Subcutaneous adipose tissue (tissue), 4 donors: ENCODE results near the gene PEPD. TPM values are rescaled to one million over a fixed set of nuclear protein-coding genes. Genes with fewer than 3 reads are reported as not detected.

ENCODE experiments used
- CTCF ChIP-seq: fragments of 450-650 bp; IDR thresholded peaks from one replicate; pipeline ENCODE4 v1.5.1; 2016; ENCODE audit warnings: low read depth, mild to moderate bottlenecking, control low read depth, antibody characterized with exemption, moderate library complexity
- total RNA-seq, 4 donors: library from RNA; depleted of rRNA; stranded (reverse); fragments of >200 nt; gene quantifications; one replicate each; pipeline ENCODE4 v1.1.0, GENCODE V29; 2016

PEPD gene
- total RNA-seq, 4 donors from 2014 or later = 71.3 to 110 (median 92.6) TPM

- TF ChIP-seq CTCF = no peak
Measured at GRCh38 chr19:33390101-33390907, 131.3 kb downstream of the PEPD start.

GRCh38 chr19:33389421-33390100, 132.0 kb downstream of the PEPD start:
- no peak for TF ChIP-seq CTCF

DNA sequence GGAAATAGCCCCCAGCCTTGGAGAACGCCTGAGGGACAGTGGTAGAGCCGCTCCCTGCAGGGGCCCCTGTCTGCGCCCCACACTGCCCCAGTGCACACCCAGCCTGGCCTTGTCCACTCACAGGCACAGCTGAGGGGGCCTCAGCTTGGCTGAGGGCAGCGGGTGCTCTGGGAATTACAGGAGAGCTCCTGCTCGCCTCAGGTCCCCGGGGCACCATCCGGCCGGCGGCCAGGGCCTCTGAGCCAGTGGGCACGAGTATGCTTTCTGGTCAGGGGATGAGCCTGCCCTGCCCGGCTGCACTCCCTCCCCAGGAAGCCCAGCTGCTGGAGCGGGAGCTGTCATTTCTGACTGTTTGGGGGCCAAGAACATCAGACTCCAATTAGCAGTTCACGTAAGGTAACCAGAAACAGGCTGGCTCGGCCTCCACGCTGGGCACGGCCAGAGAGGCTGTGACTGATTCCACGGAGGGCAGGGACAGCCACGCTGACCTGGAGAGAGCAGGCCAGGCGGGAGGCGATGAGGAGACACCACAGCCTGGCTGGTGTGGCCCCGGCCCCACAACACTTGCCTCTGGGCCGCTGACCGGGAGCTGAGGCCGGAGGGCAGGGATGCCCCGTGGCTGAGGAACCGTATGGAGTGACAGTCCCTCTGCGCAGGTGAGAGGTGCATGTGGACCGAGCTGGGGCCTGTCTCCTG, 132.7 kb downstream of the PEPD start:
- no peak for TF ChIP-seq CTCF

DNA sequence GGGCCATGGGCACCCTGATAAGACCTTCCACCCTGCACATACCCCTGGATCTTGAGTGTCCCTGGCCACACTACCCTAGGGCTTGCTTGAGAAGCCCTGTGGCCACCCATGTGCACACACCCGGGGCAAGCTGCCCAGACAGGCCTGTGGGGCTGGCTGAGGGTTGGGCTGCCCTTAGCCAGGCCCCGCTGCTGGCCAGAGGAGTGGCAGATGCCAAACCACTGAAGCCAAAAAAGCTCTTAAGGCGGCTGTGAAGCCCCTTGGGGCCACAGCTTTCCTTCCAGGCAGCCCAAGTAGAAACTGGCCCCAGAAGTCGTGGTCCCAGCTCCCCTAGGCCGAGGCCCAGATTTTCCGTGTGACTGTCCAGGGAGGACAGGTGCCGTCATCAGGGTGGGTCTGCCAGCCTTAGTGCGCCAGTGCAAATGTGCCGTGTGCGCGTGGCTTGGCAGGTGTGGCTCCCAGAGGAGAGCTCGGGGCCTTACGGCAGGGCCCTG, 133.3 kb downstream of the PEPD start:
- TF ChIP-seq CTCF = no peak

- TF ChIP-seq CTCF = no peak
Measured at GRCh38 chr19:33387351-33388230, 134.0 kb downstream of the PEPD start.

- no peak for TF ChIP-seq CTCF
Measured at GRCh38 chr19:33386361-33386858, 135.2 kb downstream of the PEPD start.
